Muscle of back (tissue), 11 donors: ENCODE results near the gene KLF13. TPM values are rescaled to one million over a fixed set of nuclear protein-coding genes. Genes with fewer than 3 reads are reported as not detected.

Experiments used
- DNase-seq, 3 donors: peaks; one replicate each; pipeline versions ENCODE4 v3.0.0 to v3.0.0-alpha.2; 2013
- polyA plus RNA-seq, 10 donors: library from polyadenylated mRNA; unstranded; fragments of 120-200 nt; gene quantifications; one replicate each; pipeline ENCODE4 v1.2.1, GENCODE V29; 2013; ENCODE audit not compliant: insufficient read length in 10 of 10

KLF13 gene
- polyA plus RNA-seq, 10 donors: 32.4 to 48.3 (median 36.5) TPM

- no peak for DNase-seq
Observed at GRCh38 chr15:31330111-31330785, 3.6 kb downstream of the KLF13 start.

- DNase-seq: no peak
Observed at GRCh38 chr15:31330836-31331235, 4.2 kb downstream of the KLF13 start.

- no peak for DNase-seq
Observed at GRCh38 chr15:31331389-31331788, 4.8 kb downstream of the KLF13 start.

GRCh38 chr15:31332020-31332680 lies 5.5 kb downstream of the KLF13 start:
- no peak for DNase-seq

- DNase-seq: no peak
Observed at GRCh38 chr15:31332681-31333071, 6.0 kb downstream of the KLF13 start.

- DNase-seq: no peak
Observed at GRCh38 chr15:31333119-31333518, 6.5 kb downstream of the KLF13 start.

- no peak for DNase-seq
Observed at GRCh38 chr15:31333820-31334219, 7.2 kb downstream of the KLF13 start.

- no peak for DNase-seq
Observed at GRCh38 chr15:31335989-31336592, 9.5 kb downstream of the KLF13 start.

GRCh38 chr15:31336593-31337295 lies 10.1 kb downstream of the KLF13 start:
- no peak for DNase-seq

GRCh38 chr15:31337352-31338031 lies 10.9 kb downstream of the KLF13 start:
- DNase-seq: no peak

GRCh38 chr15:31338318-31338878 lies 11.8 kb downstream of the KLF13 start:
- peak in 1 of 3 donors; percentile 61 for DNase-seq

GRCh38 chr15:31338879-31339557 lies 12.4 kb downstream of the KLF13 start:
- peak; percentile 49 to 74 (median 68) for DNase-seq

GRCh38 chr15:31339558-31339895 lies 12.9 kb downstream of the KLF13 start:
- no peak for DNase-seq

- no peak for DNase-seq
Observed at GRCh38 chr15:31340047-31340446, 13.4 kb downstream of the KLF13 start.

- no peak for DNase-seq
Observed at GRCh38 chr15:31340592-31340991, 14.0 kb downstream of the KLF13 start.

GRCh38 chr15:31341071-31341470 lies 14.4 kb downstream of the KLF13 start:
- DNase-seq: no peak

GRCh38 chr15:31341496-31342195 lies 15.0 kb downstream of the KLF13 start:
- DNase-seq: no peak

GRCh38 chr15:31342381-31342780 lies 15.7 kb downstream of the KLF13 start:
- no peak for DNase-seq

GRCh38 chr15:31342781-31343626 lies 16.4 kb downstream of the KLF13 start:
- no peak for DNase-seq

- DNase-seq: no peak
Observed at GRCh38 chr15:31343831-31344230, 17.2 kb downstream of the KLF13 start.
